GM12874 (cell line): ENCODE results near the gene CYTH1.

Experiments
- CTCF ChIP-seq: IDR thresholded peaks from 2 replicates; pipeline ENCODE4 v1.5.1; 2011; ENCODE audit warnings: low read depth, mild to moderate bottlenecking, control low read depth, low read length, moderate library complexity; ENCODE audit not compliant: insufficient read depth

Gene CYTH1

GRCh38 chr17:78736526-78737079 is 45.5 kb downstream of the CYTH1 start:
- no peak for TF ChIP-seq CTCF

- TF ChIP-seq CTCF: no peak
These were observed 46.1 kb downstream of the CYTH1 start for GRCh38 chr17:78735832-78736525.

GRCh38 chr17:78734793-78735641 is 47.1 kb downstream of the CYTH1 start:
- no peak for TF ChIP-seq CTCF

GRCh38 chr17:78732354-78732753 is 49.7 kb downstream of the CYTH1 start:
- TF ChIP-seq CTCF: no peak

- no peak for TF ChIP-seq CTCF
These were observed 50.2 kb downstream of the CYTH1 start for GRCh38 chr17:78731904-78732303.

GRCh38 chr17:78729641-78730040 is 52.4 kb downstream of the CYTH1 start:
- TF ChIP-seq CTCF: no peak

GRCh38 chr17:78728495-78728894 is 53.6 kb downstream of the CYTH1 start:
- TF ChIP-seq CTCF: no peak
